Transverse colon (tissue), 4 donors: ENCODE results near the gene SERBP1. TPM values are rescaled to one million over a fixed set of nuclear protein-coding genes. Genes with fewer than 3 reads are reported as not detected.

Source experiments
- DNase-seq: peaks from one replicate; pipeline ENCODE4 v3.0.0-alpha.2; 2019
- H3K27ac ChIP-seq, 4 donors: fragments of 200-600 bp; sonication (generic); 2 replicates each; pipeline ENCODE4 v1.5.1; 2016 to 2018; ENCODE audit warnings: inconsistent platforms in 4 of 4
- H3K27me3 ChIP-seq: fragments of 200-600 bp; sonication (generic); 2 replicates; pipeline ENCODE4 v1.5.1; 2017; ENCODE audit warnings: inconsistent platforms
- H3K36me3 ChIP-seq, 4 donors: fragments of 200-600 bp; sonication (generic); 2 replicates each; pipeline ENCODE4 v1.5.1; 2017 to 2019; ENCODE audit warnings: inconsistent platforms in 4 of 4
- H3K4me1 ChIP-seq, 4 donors: fragments of 200-600 bp; sonication (generic); 2 replicates each; pipeline ENCODE4 v1.5.1; 2017 to 2020; ENCODE audit warnings: inconsistent platforms in 4 of 4
- H3K4me3 ChIP-seq, 4 donors: fragments of 200-600 bp; sonication (generic); 1 replicate in 1 of 4; 2 replicates in 3 of 4; pipeline versions ENCODE4 v1.5.1 to v1.6.1; 2017 to 2019; ENCODE audit warnings: inconsistent platforms in 4 of 4
- H3K9me3 ChIP-seq, 2 donors: fragments of 200-600 bp; sonication (generic); 2 replicates each; pipeline ENCODE4 v1.5.1; 2017 to 2019; ENCODE audit warnings: inconsistent platforms in 2 of 2
- CTCF ChIP-seq, 5 experiments: fragments of 200-600 bp in 3 of 5; fragments of 450-650 bp in 2 of 5; sonication (generic) in 3 of 5; IDR thresholded peaks; 1 replicate in 2 of 5; 2 replicates in 3 of 5; pipeline ENCODE4 v1.5.1; 2016 to 2017; ENCODE audit warnings: antibody characterized with exemption in 5 of 5, inconsistent platforms in 3 of 5, mild to moderate bottlenecking in 2 of 5, moderate library complexity in 1 of 5
- EP300 ChIP-seq: sonication (generic); formaldehyde crosslinking; IDR thresholded peaks from one replicate; pipeline ENCODE4 v1.6.1; 2017; ENCODE audit warnings: antibody characterized with exemption, low read depth
- POLR2A ChIP-seq: fragments of 450-650 bp; IDR thresholded peaks from one replicate; pipeline ENCODE4 v1.6.1; 2016; ENCODE audit warnings: antibody characterized with exemption, mild to moderate bottlenecking, moderate library complexity
- POLR2AphosphoS5 ChIP-seq, 3 donors: sonication (generic); formaldehyde crosslinking; IDR thresholded peaks; one replicate each; pipeline ENCODE4 v1.6.1; 2016; ENCODE audit warnings: antibody characterized with exemption in 3 of 3
- WGBS, 2 donors: methylation state at CpG; one replicate each; pipeline ENCODE4 v1.1.5; 2018; ENCODE audit warnings: low coverage in 1 of 2; 5-methylcytosine and 5-hydroxymethylcytosine counted together
- in situ Hi-C, 4 donors: fragments of 200-750 bp; cut with MboI; loops; one replicate each; pipeline versions ENCODE4 v1.15.0 to v1.15.1; 2017; ENCODE audit warnings: low sequenced_read_pairs in 3 of 4, low pct_ligation_motif_present in 1 of 4, low pct_unique_long_range_greater_than_20kb in 1 of 4
- intact Hi-C: fragments of 100-400 bp; cut with DNase I; formaldehyde crosslinking; loops from one replicate; pipeline ENCODE4 v1.15.1; 2023; ENCODE audit warnings: low total_unique reads
- total RNA-seq, 4 donors: library from RNA; depleted of rRNA; stranded (reverse); fragments of >200 nt; gene quantifications; one replicate each; pipeline ENCODE4 v1.1.0, GENCODE V29; 2016

The SERBP1 gene
- total RNA-seq, 4 donors from 2014 or later: 64.3 to 218 (median 158) TPM

GRCh38 chr1:67439277-67440029 is 9.3 kb upstream of the SERBP1 start:
- H3K4me3 ChIP-seq: no peak overlapping the region
- WGBS, 2 donors: 91% methylated on average over 6 of the region's 6 CpGs
- no peak for TF ChIP-seq EP300
- TF ChIP-seq POLR2A: no peak
- no peak for TF ChIP-seq CTCF (IDR thresholded peaks at IDR 0.05)
- TF ChIP-seq POLR2AphosphoS5 (IDR thresholded peaks at IDR 0.05): no peak
- intact Hi-C loops (no loop called here), in situ Hi-C loops (no loop called here)
- H3K4me1 ChIP-seq: peaks cover 0 to 10% (median 3%) of the 10 kb centered on the region in 4 donors
- H3K36me3 ChIP-seq: no peaks in the 10 kb centered on the region
- no peak overlapping the region for H3K27ac ChIP-seq
- no peak for DNase-seq
- no peaks in the 10 kb centered on the region for H3K27me3 ChIP-seq
- no peaks in the 10 kb centered on the region for H3K9me3 ChIP-seq

- H3K4me1 ChIP-seq: peaks cover 0 to 10% (median 3%) of the 10 kb centered on the region in 4 donors
- H3K27ac ChIP-seq: no peak overlapping the region
- 86% methylated on average over 2 of the region's 2 CpGs; no CpG with 5 or more reads in 1 of the 2 donors for WGBS, 2 donors
- H3K4me3 ChIP-seq: no peak overlapping the region
- no peak for DNase-seq
- in situ Hi-C loops (no loop called here), intact Hi-C loops (no loop called here)
- TF ChIP-seq EP300: no peak
- no peak for TF ChIP-seq CTCF (IDR thresholded peaks at IDR 0.05)
- no peak for TF ChIP-seq POLR2AphosphoS5 (IDR thresholded peaks at IDR 0.05)
- TF ChIP-seq POLR2A: no peak
- no peaks in the 10 kb centered on the region for H3K27me3 ChIP-seq
- H3K36me3 ChIP-seq: no peaks in the 10 kb centered on the region
- H3K9me3 ChIP-seq: no peaks in the 10 kb centered on the region
Measured at GRCh38 chr1:67437961-67438360, 7.8 kb upstream of the SERBP1 start.

GRCh38 chr1:67436511-67437055 is 6.4 kb upstream of the SERBP1 start:
- intact Hi-C loops (no loop called here), in situ Hi-C loops (no loop called here)
- TF ChIP-seq POLR2A: no peak
- no peak for TF ChIP-seq EP300
- TF ChIP-seq POLR2AphosphoS5 (IDR thresholded peaks at IDR 0.05): no peak
- TF ChIP-seq CTCF (IDR thresholded peaks at IDR 0.05): no peak
- Histone ChIP-seq H3K9me3 (no peaks in the 10 kb centered on the region), H3K4me3 (no peak overlapping the region), H3K36me3 (no peaks in the 10 kb centered on the region), H3K4me1 (peaks cover 0 to 17% (median 2%) of the 10 kb centered on the region in 4 donors), H3K27me3 (no peaks in the 10 kb centered on the region), H3K27ac (no peak overlapping the region)
- no peak for DNase-seq
- WGBS, 2 donors: 75 to 77% methylated on average over 4 of the region's 4 CpGs

- H3K27me3 ChIP-seq: no peaks in the 10 kb centered on the region
- intact Hi-C loops: no loop called here
- no peak overlapping the region for H3K4me3 ChIP-seq
- peaks cover 0 to 13% (median 4%) of the 10 kb centered on the region in 4 donors for H3K4me1 ChIP-seq
- H3K27ac ChIP-seq: no peak overlapping the region
- in situ Hi-C loops: no loop called here
- H3K9me3 ChIP-seq: no peaks in the 10 kb centered on the region
- no peak for DNase-seq
- TF ChIP-seq CTCF (IDR thresholded peaks at IDR 0.05) (no peak), POLR2A (no peak), POLR2AphosphoS5 (IDR thresholded peaks at IDR 0.05) (no peak), EP300 (no peak)
- 28 to 44% methylated on average over 2 of the region's 2 CpGs for WGBS, 2 donors
- no peaks in the 10 kb centered on the region for H3K36me3 ChIP-seq
Measured at GRCh38 chr1:67434491-67434890, 4.3 kb upstream of the SERBP1 start.
